Measurements from ENCODE around the gene SCARF2. TPM values are rescaled to one million over a fixed set of nuclear protein-coding genes. Genes with fewer than 3 reads are reported as not detected.
"Not testable (repeated sequence)": the region's sequence is repeated elsewhere in the genome, so short reads cannot be mapped to it uniquely, and the experiment has no call there.

The SCARF2 gene
- total and polyA plus RNA-seq, 8 donors, result 0.89 to 42.9 (median 3.9) TPM

DNA sequence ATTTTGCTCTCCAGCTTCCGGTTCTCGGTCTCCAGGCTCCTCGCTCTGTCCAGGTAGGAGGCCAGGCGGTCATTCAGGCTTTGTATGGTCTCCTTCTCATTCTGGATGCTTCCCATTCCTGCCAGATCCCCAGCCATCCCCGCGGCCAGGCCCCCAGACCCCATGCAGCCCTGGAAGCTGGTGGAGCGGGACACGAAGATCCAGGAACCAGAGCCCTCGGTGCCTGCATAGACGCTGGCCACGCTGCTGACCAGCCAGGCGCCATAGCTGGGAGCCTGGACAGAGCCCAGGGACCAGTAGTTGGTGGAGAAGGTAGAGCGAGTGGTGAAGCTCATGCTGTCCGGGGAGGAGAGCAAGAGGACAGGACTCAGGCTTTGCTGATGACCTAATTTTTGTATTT lies 46.1 kb upstream of the SCARF2 start:
- peaks cover 6 to 31% (median 23%) of the 10 kb centered on the region in 4 donors for H3K36me3 ChIP-seq
- H3K4me1 ChIP-seq, result peaks cover 0 to 5% (median 0%) of the 10 kb centered on the region in 4 donors
- WGBS, 5 donors, result 91 to 98% (median 97%) methylated on average over 6 to 14 of the region's 14 CpGs
- no peak overlapping the region for H3K4me3 ChIP-seq
- TF ChIP-seq POLR2A (IDR thresholded peaks at IDR 0.05), result no peak
- TF ChIP-seq, protein P1, sequence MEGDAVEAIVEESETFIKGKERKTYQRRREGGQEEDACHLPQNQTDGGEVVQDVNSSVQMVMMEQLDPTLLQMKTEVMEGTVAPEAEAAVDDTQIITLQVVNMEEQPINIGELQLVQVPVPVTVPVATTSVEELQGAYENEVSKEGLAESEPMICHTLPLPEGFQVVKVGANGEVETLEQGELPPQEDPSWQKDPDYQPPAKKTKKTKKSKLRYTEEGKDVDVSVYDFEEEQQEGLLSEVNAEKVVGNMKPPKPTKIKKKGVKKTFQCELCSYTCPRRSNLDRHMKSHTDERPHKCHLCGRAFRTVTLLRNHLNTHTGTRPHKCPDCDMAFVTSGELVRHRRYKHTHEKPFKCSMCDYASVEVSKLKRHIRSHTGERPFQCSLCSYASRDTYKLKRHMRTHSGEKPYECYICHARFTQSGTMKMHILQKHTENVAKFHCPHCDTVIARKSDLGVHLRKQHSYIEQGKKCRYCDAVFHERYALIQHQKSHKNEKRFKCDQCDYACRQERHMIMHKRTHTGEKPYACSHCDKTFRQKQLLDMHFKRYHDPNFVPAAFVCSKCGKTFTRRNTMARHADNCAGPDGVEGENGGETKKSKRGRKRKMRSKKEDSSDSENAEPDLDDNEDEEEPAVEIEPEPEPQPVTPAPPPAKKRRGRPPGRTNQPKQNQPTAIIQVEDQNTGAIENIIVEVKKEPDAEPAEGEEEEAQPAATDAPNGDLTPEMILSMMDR (IDR thresholded peaks at IDR 0.05), result no peak
- no peak for TF ChIP-seq POLR2AphosphoS5 (IDR thresholded peaks at IDR 0.05)
- TF ChIP-seq EP300 (IDR thresholded peaks at IDR 0.05), result no peak
- H3K9me3 ChIP-seq, result no peaks in the 10 kb centered on the region
- no peaks in the 10 kb centered on the region for H3K27me3 ChIP-seq
- no peak overlapping the region for H3K27ac ChIP-seq
- intact Hi-C loops (cut with DNase I; ENCODE audit: low total_unique reads), result no loop called here
- DNase-seq, result no peak

DNA sequence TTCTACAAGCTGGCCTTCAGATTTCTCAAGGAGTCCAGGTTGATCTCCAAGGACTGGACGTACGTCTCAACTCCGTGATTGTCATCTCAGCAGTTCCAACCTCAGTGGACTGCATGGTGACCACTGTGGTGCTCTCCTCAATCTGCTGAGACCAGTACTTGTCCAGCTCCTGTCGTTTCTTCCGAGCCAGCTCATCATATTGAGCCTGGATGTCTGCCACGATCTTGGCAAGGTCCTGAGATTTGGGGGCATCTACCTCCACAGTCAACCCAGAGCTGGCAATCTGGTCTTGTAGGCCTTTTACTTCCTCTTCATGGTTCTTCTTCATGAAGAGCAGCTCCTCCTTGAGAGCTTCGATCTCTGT lies 45.5 kb upstream of the SCARF2 start:
- H3K4me3 ChIP-seq; H3K27ac ChIP-seq; H3K27me3 ChIP-seq; H3K4me1 ChIP-seq; intact Hi-C loops (cut with DNase I; ENCODE audit: low total_unique reads); DNase-seq; H3K9me3 ChIP-seq: not testable (repeated sequence)
- 96 to 99% (median 98%) methylated on average over 7 of the region's 7 CpGs for WGBS, 5 donors
- peaks cover 4 to 24% (median 16%) of the 10 kb centered on the region in 4 donors for H3K36me3 ChIP-seq

DNA sequence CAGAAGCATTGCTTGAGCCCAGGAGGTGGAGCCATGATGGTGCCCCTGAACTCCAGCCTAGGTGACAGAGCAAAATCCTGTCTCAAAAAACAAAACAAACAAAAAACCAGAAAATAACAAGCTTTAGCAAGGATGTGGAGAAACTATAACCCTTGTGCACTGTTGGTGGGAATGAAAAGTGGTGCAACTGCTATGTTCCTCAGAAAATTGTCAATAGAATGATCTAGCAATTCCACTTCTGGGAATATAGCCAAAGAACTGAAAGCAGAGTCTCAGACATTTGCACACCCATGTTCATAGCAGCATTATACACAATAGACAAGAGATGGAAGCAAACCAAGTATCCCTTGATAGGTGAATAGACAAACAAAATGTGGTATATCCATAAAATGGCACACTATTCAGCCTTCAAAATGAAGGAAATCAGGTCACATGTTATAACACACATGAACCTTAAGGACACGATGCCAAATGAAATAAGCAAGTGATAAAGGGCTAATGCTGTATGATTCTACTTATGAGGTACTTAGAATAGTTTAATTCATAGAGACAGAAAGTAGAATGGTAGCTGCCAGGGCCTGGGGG lies 42.1 kb upstream of the SCARF2 start:
- 93 to 98% (median 96%) methylated on average over 1 of the region's 1 CpG for WGBS, 5 donors
- DNase-seq, result no peak
- H3K4me3 ChIP-seq, result no peak overlapping the region
- no peaks in the 10 kb centered on the region for H3K9me3 ChIP-seq
- TF ChIP-seq POLR2AphosphoS5 (IDR thresholded peaks at IDR 0.05) (no peak), POLR2A (IDR thresholded peaks at IDR 0.05) (no peak), EP300 (IDR thresholded peaks at IDR 0.05) (no peak)
- TF ChIP-seq, protein P1 (IDR thresholded peaks at IDR 0.05), result no peak
- H3K27me3 ChIP-seq, result no peaks in the 10 kb centered on the region
- peaks cover 0 to 16% (median 10%) of the 10 kb centered on the region in 4 donors for H3K36me3 ChIP-seq
- no peaks in the 10 kb centered on the region for H3K4me1 ChIP-seq
- no peak overlapping the region for H3K27ac ChIP-seq
- intact Hi-C loops (cut with DNase I; ENCODE audit: low total_unique reads), result no loop called here

DNA sequence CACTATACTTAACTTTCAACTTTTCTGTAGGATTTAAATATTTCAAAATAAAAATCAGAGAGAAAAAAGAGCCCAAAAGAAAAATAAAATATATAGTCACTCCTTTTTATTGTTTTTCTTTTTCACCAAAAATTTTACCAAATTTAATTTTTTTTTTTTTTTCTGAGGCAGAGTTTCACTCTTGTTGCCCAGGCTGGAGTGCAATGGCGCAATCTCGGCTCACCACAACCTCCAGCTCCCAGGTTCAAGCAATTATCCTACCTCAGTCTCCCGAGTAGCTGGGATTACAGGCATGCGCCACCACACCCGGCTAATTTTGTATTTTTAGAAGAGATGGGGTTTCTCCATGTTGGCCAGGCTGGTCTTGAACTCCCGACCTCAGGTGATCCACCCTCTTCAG lies 40.4 kb upstream of the SCARF2 start:
- H3K27ac ChIP-seq; intact Hi-C loops (cut with DNase I; ENCODE audit: low total_unique reads); DNase-seq; H3K4me3 ChIP-seq; H3K27me3 ChIP-seq; H3K36me3 ChIP-seq; H3K4me1 ChIP-seq; H3K9me3 ChIP-seq: not testable (repeated sequence)
- 93 to 99% (median 98%) methylated on average over 6 of the region's 6 CpGs for WGBS, 5 donors

DNA sequence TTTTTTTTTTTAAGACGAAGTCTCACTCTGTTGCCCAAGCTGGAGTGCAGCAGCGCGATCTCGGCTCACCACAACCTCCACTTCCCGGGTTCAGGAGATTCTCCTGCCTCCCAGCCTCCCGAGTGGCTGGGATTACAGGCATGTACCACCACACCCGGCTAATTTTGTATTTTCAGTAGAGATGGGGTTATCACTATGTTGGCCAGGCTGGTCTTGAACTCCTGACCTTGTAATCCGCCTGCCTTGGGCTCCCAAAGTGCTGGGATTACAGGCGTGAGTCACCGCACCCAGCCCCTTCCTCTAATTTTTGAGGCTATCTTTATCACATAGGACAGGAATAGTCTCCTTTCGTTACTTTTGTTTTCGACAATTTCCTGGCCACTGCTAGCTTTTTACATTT lies 37.9 kb upstream of the SCARF2 start:
- H3K27me3 ChIP-seq; intact Hi-C loops (cut with DNase I; ENCODE audit: low total_unique reads); DNase-seq; H3K4me1 ChIP-seq; H3K27ac ChIP-seq; H3K4me3 ChIP-seq; H3K9me3 ChIP-seq: not testable (repeated sequence)
- peaks cover 8 to 13% (median 11%) of the 10 kb centered on the region in 4 donors for H3K36me3 ChIP-seq
- WGBS, 5 donors, result 83 to 95% (median 92%) methylated on average over 12 of the region's 12 CpGs

DNA sequence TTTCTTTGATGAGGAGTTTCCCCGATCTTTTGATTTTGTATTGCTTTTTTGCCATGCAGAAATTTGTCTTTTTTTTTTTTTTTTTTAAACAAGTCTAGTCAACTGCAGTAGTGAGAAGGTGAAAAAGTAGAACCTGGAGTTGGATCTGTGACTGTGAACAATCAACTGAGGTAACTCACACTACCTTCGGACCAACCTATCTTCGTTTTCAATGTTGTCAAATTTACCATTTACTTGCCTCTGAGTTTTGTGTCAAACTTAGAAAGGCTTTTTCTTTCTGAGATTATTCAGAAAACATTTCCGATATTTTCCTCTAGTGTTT lies 37.5 kb upstream of the SCARF2 start:
- WGBS, 5 donors, result 93 to 97% (median 93%) methylated on average over 4 of the region's 4 CpGs
- DNase-seq, result no peak
- intact Hi-C loops (cut with DNase I; ENCODE audit: low total_unique reads), result no loop called here
- no peak for TF ChIP-seq POLR2A (IDR thresholded peaks at IDR 0.05)
- TF ChIP-seq, protein P1 (IDR thresholded peaks at IDR 0.05), result no peak
- no peak for TF ChIP-seq EP300 (IDR thresholded peaks at IDR 0.05)
- TF ChIP-seq POLR2AphosphoS5 (IDR thresholded peaks at IDR 0.05), result no peak
- no peak overlapping the region for H3K4me3 ChIP-seq
- H3K9me3 ChIP-seq, result no peaks in the 10 kb centered on the region
- peaks cover 8 to 18% (median 16%) of the 10 kb centered on the region in 4 donors for H3K36me3 ChIP-seq
- H3K4me1 ChIP-seq, result no peaks in the 10 kb centered on the region
- H3K27ac ChIP-seq, result no peak overlapping the region
- no peaks in the 10 kb centered on the region for H3K27me3 ChIP-seq

Data from stomach (tissue), 9 donors.